IMR-90 (cell line): ENCODE results near the gene DUOX1. TPM values are rescaled to one million over a fixed set of nuclear protein-coding genes. Genes with fewer than 3 reads are reported as not detected.

Source experiments
- ATAC-seq: fragments of 200-7000 bp; cut with Tn5 transposase; 2 replicates; pipeline ENCODE4 v1.9.1; 2020; ENCODE audit warnings: low read depth, mild to moderate bottlenecking, moderate library complexity
- BruUV-seq: library from RNA; stranded (reverse); fragments of 400-500 nt; replicated peaks from 2 replicates; lab custom pipeline; 2021; lab: Mats Ljungman, UMichigan
- CTCF ChIA-PET: fragments of 300-600 bp; formaldehyde crosslinking; extraction: SDS; loops from one replicate; lab custom pipeline; 2021; ENCODE audit warnings: antibody characterized with exemption; lab: Yijun Ruan, JAX
- POLR2A ChIA-PET: fragments of 300-600 bp; sonication (Branson Sonifier 250); formaldehyde crosslinking; loops from one replicate; lab custom pipeline; 2022; ENCODE audit warnings: antibody characterized with exemption; ENCODE audit not compliant: unreplicated experiment; lab: Charles Lee
- DNase-seq: peaks from one replicate; pipeline ENCODE4 v3.0.0; 2013
- H2AFZ ChIP-seq: replicated peaks from 2 replicates; pipeline ENCODE3; 2013; ENCODE audit warnings: low read length, mild to moderate bottlenecking; ENCODE audit not compliant: poor library complexity
- H2AK5ac ChIP-seq: 2 replicates; pipeline ENCODE4 v1.6.1; 2013; ENCODE audit warnings: low read depth, low read length, inconsistent platforms
- H2AK9ac ChIP-seq: replicated peaks from 2 replicates; pipeline ENCODE3; 2013; ENCODE audit warnings: mild to moderate bottlenecking, low read depth, low read length, moderate library complexity; ENCODE audit not compliant: poor library complexity
- H2BK120ac ChIP-seq: 2 replicates; pipeline ENCODE4 v1.6.1; 2013; ENCODE audit warnings: low read depth, low read length, inconsistent platforms
- H2BK15ac ChIP-seq: 3 replicates; pipeline ENCODE4 v1.6.1; 2013; ENCODE audit warnings: low read depth, low read length, inconsistent platforms
- H2BK20ac ChIP-seq: 2 replicates; pipeline ENCODE4 v1.6.1; 2013; ENCODE audit warnings: low read depth, mild to moderate bottlenecking, inconsistent platforms, low read length, moderate library complexity
- H2BK5ac ChIP-seq: 2 replicates; pipeline ENCODE4 v1.6.1; 2013; ENCODE audit warnings: mild to moderate bottlenecking, low read depth, low read length, inconsistent platforms; ENCODE audit not compliant: poor library complexity, severe bottlenecking
- H3K14ac ChIP-seq: replicated peaks from 2 replicates; pipeline ENCODE4 v1.6.1; 2013; ENCODE audit warnings: low read depth, low read length, inconsistent platforms
- H3K18ac ChIP-seq: 2 replicates; pipeline ENCODE4 v1.6.1; 2013; ENCODE audit warnings: low read depth, low read length, control low read depth
- H3K23ac ChIP-seq: 2 replicates; pipeline ENCODE4 v1.6.1; 2013; ENCODE audit warnings: low read depth, low read length, inconsistent platforms
- H3K27ac ChIP-seq: 2 replicates; pipeline ENCODE4 v1.5.1; 2013; ENCODE audit warnings: mild to moderate bottlenecking, control low read depth, low read length; ENCODE audit not compliant: insufficient read depth
- H3K27me3 ChIP-seq: 2 replicates; pipeline ENCODE4 v1.6.1; 2013; ENCODE audit warnings: low read length; ENCODE audit not compliant: control insufficient read depth, insufficient read depth
- H3K36me3 ChIP-seq: 2 replicates; pipeline ENCODE4 v1.6.1; 2013; ENCODE audit warnings: low read length, mixed read lengths; ENCODE audit not compliant: control insufficient read depth, insufficient read depth
- H3K4ac ChIP-seq: 2 replicates; pipeline ENCODE4 v1.6.1; 2013; ENCODE audit warnings: low read depth, low read length, inconsistent platforms
- H3K4me1 ChIP-seq: 2 replicates; pipeline ENCODE4 v1.6.1; 2013; ENCODE audit warnings: low read length, mixed read lengths; ENCODE audit not compliant: control insufficient read depth, insufficient read depth
- H3K4me2 ChIP-seq: 2 replicates; pipeline ENCODE4 v1.6.1; 2013; ENCODE audit warnings: low read depth, mild to moderate bottlenecking, control low read depth, low read length, moderate library complexity
- H3K4me3 ChIP-seq: 2 replicates; pipeline ENCODE4 v1.5.1; 2013; ENCODE audit warnings: low read depth, mild to moderate bottlenecking, control low read depth, low read length, moderate library complexity; ENCODE audit not compliant: insufficient read depth
- H3K56ac ChIP-seq: 2 replicates; pipeline ENCODE4 v1.6.1; 2013; ENCODE audit warnings: low read length, inconsistent platforms; ENCODE audit not compliant: insufficient read depth; ENCODE audit errors: extremely low read depth
- H3K79me1 ChIP-seq, 2 experiments: 2 replicates each; pipeline ENCODE4 v1.6.1; 2013; ENCODE audit warnings: low read length in 2 of 2, inconsistent platforms in 1 of 2, low read depth in 1 of 2
- H3K9ac ChIP-seq: 2 replicates; pipeline ENCODE4 v1.6.1; 2013; ENCODE audit warnings: low read depth, low read length, control low read depth
- H3K9me1 ChIP-seq: 2 replicates; pipeline ENCODE4 v1.6.1; 2013; ENCODE audit warnings: low read length, inconsistent platforms; ENCODE audit not compliant: insufficient read depth
- H3K9me3 ChIP-seq: 2 replicates; pipeline ENCODE4 v1.6.1; 2013; ENCODE audit warnings: low read length; ENCODE audit not compliant: control insufficient read depth, insufficient read depth
- H4K20me1 ChIP-seq: 2 replicates; pipeline ENCODE4 v1.6.1; 2013; ENCODE audit warnings: low read length, inconsistent platforms; ENCODE audit not compliant: insufficient read depth
- H4K5ac ChIP-seq: 2 replicates; pipeline ENCODE4 v1.6.1; 2013; ENCODE audit warnings: mild to moderate bottlenecking, low read depth, low read length, control low read depth
- H4K8ac ChIP-seq, 2 experiments: 2 replicates each; pipeline ENCODE4 v1.6.1; 2013; ENCODE audit warnings: low read depth in 2 of 2, low read length in 2 of 2, control low read depth in 1 of 2, inconsistent platforms in 1 of 2
- H4K91ac ChIP-seq: 2 replicates; pipeline ENCODE4 v1.6.1; 2013; ENCODE audit warnings: low read depth, low read length, inconsistent platforms; ENCODE audit not compliant: insufficient read depth
- CHD1 ChIP-seq: IDR thresholded peaks from 2 replicates; pipeline ENCODE4 v1.6.1; 2012; ENCODE audit warnings: low read depth, low read length, improper control_type of control experiment
- CTCF ChIP-seq: conservative IDR thresholded peaks from 2 replicates; pipeline ENCODE4 v1.5.1; 2012; ENCODE audit warnings: mild to moderate bottlenecking, low read depth, low read length, improper control_type of control experiment
- ELK1 ChIP-seq: fragments of 150-350 bp; IDR thresholded peaks from 2 replicates; pipeline ENCODE4 v1.6.1; 2016; ENCODE audit warnings: low read depth, mild to moderate bottlenecking, low read length, moderate library complexity, borderline replicate concordance
- FOS ChIP-seq: fragments of 150-350 bp; IDR thresholded peaks from 2 replicates; pipeline ENCODE4 v1.6.1; 2016; ENCODE audit warnings: low read depth, low read length
- MAZ ChIP-seq: IDR thresholded peaks from 2 replicates; pipeline ENCODE4 v1.6.1; 2012; ENCODE audit warnings: low read depth, mild to moderate bottlenecking, low read length, improper control_type of control experiment, moderate library complexity, borderline replicate concordance
- MXI1 ChIP-seq: IDR thresholded peaks from 2 replicates; pipeline ENCODE4 v1.6.1; 2012; ENCODE audit warnings: low read depth, mild to moderate bottlenecking, low read length, moderate library complexity, borderline replicate concordance
- RAD21 ChIP-seq: IDR thresholded peaks from 2 replicates; pipeline ENCODE4 v1.6.1; 2012; ENCODE audit warnings: low read length, improper control_type of control experiment
- RCOR1 ChIP-seq: IDR thresholded peaks from 2 replicates; pipeline ENCODE4 v1.6.1; 2012; ENCODE audit warnings: mild to moderate bottlenecking, low read length, improper control_type of control experiment; ENCODE audit not compliant: insufficient replicate concordance
- RFX5 ChIP-seq: IDR thresholded peaks from 2 replicates; pipeline ENCODE4 v1.8.0; 2012; ENCODE audit warnings: low read depth, mild to moderate bottlenecking, low read length, moderate library complexity
- USF2 ChIP-seq: fragments of 150-350 bp; IDR thresholded peaks from 2 replicates; pipeline ENCODE4 v1.6.1; 2017; ENCODE audit warnings: mild to moderate bottlenecking, antibody characterized with exemption, low read length, low read depth
- WGBS, 2 experiments: methylation state at CpG; one replicate each; pipeline versions ENCODE4 v1.1.5 to v1.1.7; 2013; ENCODE audit warnings: missing lambda C conversion rate in 2 of 2; ENCODE audit not compliant: insufficient read length in 1 of 2; ENCODE audit errors: extremely low coverage in 2 of 2; 5-methylcytosine and 5-hydroxymethylcytosine counted together
- dilution Hi-C: fragments of 300-500 bp; cut with HindIII; formaldehyde crosslinking; loops from one replicate; pipeline ENCODE4 v1.14.3; 2018; ENCODE audit warnings: low sequenced_read_pairs; ENCODE audit not compliant: unreplicated experiment
- in situ Hi-C: fragments of 300-500 bp; cut with MboI; formaldehyde crosslinking; loops from 3 replicates; pipeline ENCODE4 v1.14.3; 2019; ENCODE audit warnings: low sequenced_read_pairs, inconsistent platforms, mixed read lengths
- intact Hi-C: fragments of 100-400 bp; cut with micrococcal nuclease; formaldehyde crosslinking; loops from 2 replicates; pipeline ENCODE4 v1.10.0; 2022
- polyA plus RNA-seq, 3 experiments: library from polyadenylated mRNA; depleted of rRNA; stranded (reverse); fragments of >200 nt; gene quantifications; 2 replicates each; pipeline ENCODE4 v1.2.3, GENCODE V29; 2012; ENCODE audit warnings: low replicate concordance in 1 of 3
- total RNA-seq: library from RNA; depleted of rRNA; stranded (reverse); fragments of >200 nt; gene quantifications from 2 replicates; pipeline ENCODE4 v1.2.3, GENCODE V29; 2012

Gene DUOX1
- total and polyA plus RNA-seq, 2 of the 4 experiments (the other 2 are of a cell fraction): not detected

- in situ Hi-C loops (no loop called here), intact Hi-C loops (no loop called here), dilution Hi-C loops (no loop called here)
- Histone ChIP-seq H3K36me3 (no peaks in the 10 kb centered on the region), H4K91ac (no peak overlapping the region), H4K20me1 (no peaks in the 10 kb centered on the region), H2BK20ac (no peak overlapping the region), H3K9ac (no peak overlapping the region), H3K9me3 (no peaks in the 10 kb centered on the region), H3K4me3 (no peak overlapping the region), H2BK15ac (no peak overlapping the region), H2AK9ac (no peak overlapping the region), H2BK120ac (no peak overlapping the region), H3K9me1 (peaks cover 9% of the 10 kb centered on the region), H3K18ac (no peak overlapping the region), H3K4me1 (peaks cover 9% of the 10 kb centered on the region; the same call in 1 of the 2 replicates), H3K27me3 (peaks cover 32% of the 10 kb centered on the region), H3K56ac (no peak overlapping the region), H4K8ac (no peak overlapping the region), H3K27ac (no peak overlapping the region), H3K4ac (no peak overlapping the region), H3K23ac (no peak overlapping the region), H2AFZ (no peak overlapping the region), H2AK5ac (no peak overlapping the region), H4K5ac (no peak overlapping the region), H2BK5ac (no peak overlapping the region), H3K4me2 (no peak overlapping the region), H3K14ac (no peak overlapping the region), H3K79me1 (no peaks in the 10 kb centered on the region)
- ATAC-seq (no peak), DNase-seq (no peak)
- 84% methylated on average over 5 of the region's 11 CpGs; no CpG with 5 or more reads in 1 of the 2 experiments for WGBS, 2 experiments
- BruUV-seq: no TSS peak
- POLR2A ChIA-PET: no interaction called here
- TF ChIP-seq CHD1 (no peak), USF2 (no peak), MAZ (no peak), MXI1 (no peak), RFX5 (no peak), FOS (no peak), ELK1 (no peak), CTCF (no peak), RAD21 (no peak), RCOR1 (no peak)
- CTCF ChIA-PET: no interaction called here
These were observed 34.1 kb upstream of the DUOX1 start for GRCh38 chr15:45095661-45096060.
